Body of pancreas (tissue), 4 donors: ENCODE measurements around the gene GFOD1.

ENCODE experiments used
- POLR2A ChIP-seq, 3 donors: fragments of 450-650 bp; IDR thresholded peaks; one replicate each; pipeline ENCODE4 v1.6.1; 2016; ENCODE audit warnings: antibody characterized with exemption in 3 of 3, mild to moderate bottlenecking in 2 of 3
- TF ChIP-seq, protein P1 (sequence below), 7 experiments: fragments of 450-650 bp in 4 of 7; fragments of 200-600 bp in 3 of 7; sonication (generic) in 3 of 7; IDR thresholded peaks; one replicate each; pipeline ENCODE4 v1.5.1; 2016 to 2019; ENCODE audit warnings: antibody characterized with exemption in 7 of 7

- TF ChIP-seq, protein P1, sequence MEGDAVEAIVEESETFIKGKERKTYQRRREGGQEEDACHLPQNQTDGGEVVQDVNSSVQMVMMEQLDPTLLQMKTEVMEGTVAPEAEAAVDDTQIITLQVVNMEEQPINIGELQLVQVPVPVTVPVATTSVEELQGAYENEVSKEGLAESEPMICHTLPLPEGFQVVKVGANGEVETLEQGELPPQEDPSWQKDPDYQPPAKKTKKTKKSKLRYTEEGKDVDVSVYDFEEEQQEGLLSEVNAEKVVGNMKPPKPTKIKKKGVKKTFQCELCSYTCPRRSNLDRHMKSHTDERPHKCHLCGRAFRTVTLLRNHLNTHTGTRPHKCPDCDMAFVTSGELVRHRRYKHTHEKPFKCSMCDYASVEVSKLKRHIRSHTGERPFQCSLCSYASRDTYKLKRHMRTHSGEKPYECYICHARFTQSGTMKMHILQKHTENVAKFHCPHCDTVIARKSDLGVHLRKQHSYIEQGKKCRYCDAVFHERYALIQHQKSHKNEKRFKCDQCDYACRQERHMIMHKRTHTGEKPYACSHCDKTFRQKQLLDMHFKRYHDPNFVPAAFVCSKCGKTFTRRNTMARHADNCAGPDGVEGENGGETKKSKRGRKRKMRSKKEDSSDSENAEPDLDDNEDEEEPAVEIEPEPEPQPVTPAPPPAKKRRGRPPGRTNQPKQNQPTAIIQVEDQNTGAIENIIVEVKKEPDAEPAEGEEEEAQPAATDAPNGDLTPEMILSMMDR (IDR thresholded peaks at IDR 0.05): no peak
- no peak for TF ChIP-seq POLR2A (IDR thresholded peaks at IDR 0.05)
These were observed 39.6 kb upstream of the GFOD1 start for GRCh38 chr6:13526727-13527670.
